WTC11 (cell line): ENCODE data around the gene EEF1AKMT3. TPM values are rescaled to one million over a fixed set of nuclear protein-coding genes. Genes with fewer than 3 reads are reported as not detected.

Experiments used
- ETV6 ChIP-seq: sonication (generic); formaldehyde crosslinking; IDR thresholded peaks from 2 replicates; pipeline ENCODE4 v1.8.1; 2022; ENCODE audit warnings: mild to moderate bottlenecking, missing genetic modification reagents
- FOXP1 ChIP-seq: sonication (generic); formaldehyde crosslinking; IDR thresholded peaks from 2 replicates; pipeline ENCODE4 v1.8.0; 2022; ENCODE audit warnings: missing genetic modification reagents, mild to moderate bottlenecking, moderate library complexity, borderline replicate concordance
- HMGA2 ChIP-seq: fragments of 250-450 bp; sonication (Bioruptor Pico); IDR thresholded peaks from 2 replicates; pipeline ENCODE4 v1.4.0; 2021; ENCODE audit warnings: mild to moderate bottlenecking, moderate library complexity
- IRF2 ChIP-seq: sonication (generic); formaldehyde crosslinking; IDR thresholded peaks from 2 replicates; pipeline ENCODE4 v1.8.0; 2022; ENCODE audit warnings: low read depth, missing genetic modification reagents, borderline replicate concordance
- JAZF1 ChIP-seq: fragments of 250-450 bp; sonication (Bioruptor Pico); IDR thresholded peaks from 2 replicates; pipeline ENCODE4 v1.9.0; 2021; ENCODE audit warnings: moderate library complexity, mild to moderate bottlenecking, inconsistent platforms
- NFE2L1 ChIP-seq: sonication (generic); formaldehyde crosslinking; IDR thresholded peaks from 2 replicates; pipeline ENCODE4 v1.8.1; 2023; ENCODE audit warnings: missing genetic modification reagents
- NR1H2 ChIP-seq: sonication (generic); formaldehyde crosslinking; IDR thresholded peaks from 2 replicates; pipeline ENCODE4 v1.9.0; 2021; ENCODE audit warnings: mild to moderate bottlenecking, moderate library complexity, missing genetic modification reagents
- NR2C2 ChIP-seq: sonication (generic); formaldehyde crosslinking; IDR thresholded peaks from 2 replicates; pipeline ENCODE4 v1.8.0; 2022; ENCODE audit warnings: mild to moderate bottlenecking, missing genetic modification reagents
- RORB ChIP-seq: fragments of 250-450 bp; sonication (Bioruptor Pico); IDR thresholded peaks from 2 replicates; pipeline ENCODE4 v1.9.0; 2021; ENCODE audit warnings: mild to moderate bottlenecking
- SP1 ChIP-seq: sonication (generic); formaldehyde crosslinking; conservative IDR thresholded peaks from 2 replicates; pipeline ENCODE4 v1.8.1; 2022; ENCODE audit warnings: missing genetic modification reagents
- TP53 ChIP-seq: sonication (generic); formaldehyde crosslinking; IDR thresholded peaks from 2 replicates; pipeline ENCODE4 v1.8.1; 2023; ENCODE audit warnings: mild to moderate bottlenecking, missing genetic modification reagents
- ZNF121 ChIP-seq: sonication (generic); formaldehyde crosslinking; IDR thresholded peaks from 2 replicates; pipeline ENCODE4 v1.8.0; 2023; ENCODE audit warnings: missing genetic modification reagents
- ZNF219 ChIP-seq: sonication (generic); formaldehyde crosslinking; IDR thresholded peaks from 2 replicates; pipeline ENCODE4 v1.8.0; 2023; ENCODE audit warnings: missing genetic modification reagents, mild to moderate bottlenecking, borderline replicate concordance
- ZNF396 ChIP-seq: fragments of 250-450 bp; sonication (Bioruptor Pico); IDR thresholded peaks from 2 replicates; pipeline ENCODE4 v1.8.0; 2021; ENCODE audit warnings: mild to moderate bottlenecking, moderate library complexity, borderline replicate concordance
- total RNA-seq: library from RNA; stranded (reverse); gene quantifications from 3 replicates; pipeline ENCODE4 v1.2.3, GENCODE V29; 2021
- TF ChIP-seq, protein P1 (sequence below): sonication (generic); formaldehyde crosslinking; IDR thresholded peaks from 2 replicates; pipeline ENCODE4 v1.8.1; 2023; ENCODE audit warnings: mild to moderate bottlenecking, missing genetic modification reagents
- TF ChIP-seq, protein P2 (sequence below): sonication (generic); formaldehyde crosslinking; IDR thresholded peaks from 2 replicates; pipeline ENCODE4 v1.8.1; 2022; ENCODE audit warnings: low read depth, missing genetic modification reagents, borderline replicate concordance
- TF ChIP-seq, protein P3 (sequence below): fragments of 250-450 bp; sonication (Bioruptor Pico); IDR thresholded peaks from 2 replicates; pipeline ENCODE4 v1.9.0; 2021; ENCODE audit warnings: mild to moderate bottlenecking
- TF ChIP-seq, protein P4 (sequence below): sonication (generic); formaldehyde crosslinking; IDR thresholded peaks from 2 replicates; pipeline ENCODE4 v1.8.0; 2022; ENCODE audit warnings: mild to moderate bottlenecking, missing genetic modification reagents
- TF ChIP-seq, protein P5 (sequence below): sonication (generic); formaldehyde crosslinking; IDR thresholded peaks from 2 replicates; pipeline ENCODE4 v1.8.0; 2022; ENCODE audit warnings: mild to moderate bottlenecking, missing genetic modification reagents
- TF ChIP-seq, protein P6 (sequence below): sonication (generic); formaldehyde crosslinking; IDR thresholded peaks from 2 replicates; pipeline ENCODE4 v1.8.1; 2022; ENCODE audit warnings: mild to moderate bottlenecking, moderate library complexity, missing genetic modification reagents
- TF ChIP-seq, protein P7 (sequence below): sonication (generic); formaldehyde crosslinking; IDR thresholded peaks from 2 replicates; pipeline ENCODE4 v1.8.1; 2023; ENCODE audit warnings: mild to moderate bottlenecking, moderate library complexity, missing genetic modification reagents
- TF ChIP-seq, protein P8 (sequence below): fragments of 250-450 bp; sonication (Bioruptor Pico); conservative IDR thresholded peaks from 2 replicates; pipeline ENCODE4 v1.9.0; 2021; ENCODE audit warnings: mild to moderate bottlenecking
- TF ChIP-seq, protein P9 (sequence below): sonication (generic); formaldehyde crosslinking; conservative IDR thresholded peaks from 2 replicates; pipeline ENCODE4 v1.8.1; 2023; ENCODE audit warnings: mild to moderate bottlenecking, low read depth, missing genetic modification reagents, moderate library complexity
- TF ChIP-seq, protein P10 (sequence below): fragments of 250-450 bp; sonication (Bioruptor Pico); IDR thresholded peaks from 2 replicates; pipeline ENCODE4 v1.9.0; 2021; ENCODE audit warnings: moderate library complexity, mild to moderate bottlenecking, inconsistent platforms, borderline replicate concordance

Gene EEF1AKMT3
- total RNA-seq, 1 experiment from 2014 or later: 3.2 TPM

DNA sequence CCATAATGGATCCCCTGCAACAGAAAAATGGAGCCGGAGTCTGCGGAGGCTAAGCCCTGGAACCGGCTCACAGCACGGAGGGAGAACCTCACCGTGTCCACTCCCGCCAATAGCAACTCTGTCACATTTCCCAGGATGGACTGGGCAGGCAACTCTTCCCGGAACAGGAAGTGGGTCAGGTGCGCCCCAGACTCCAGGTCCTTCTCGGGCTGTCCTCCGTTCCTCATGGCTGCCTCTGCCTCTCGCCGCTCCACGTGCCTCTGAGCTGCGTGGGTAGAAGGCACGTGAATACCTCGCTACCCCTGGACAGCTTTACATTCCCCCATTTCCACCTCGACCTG, 7.8 kb upstream of the EEF1AKMT3 start (continued):
- TF ChIP-seq, protein P1, sequence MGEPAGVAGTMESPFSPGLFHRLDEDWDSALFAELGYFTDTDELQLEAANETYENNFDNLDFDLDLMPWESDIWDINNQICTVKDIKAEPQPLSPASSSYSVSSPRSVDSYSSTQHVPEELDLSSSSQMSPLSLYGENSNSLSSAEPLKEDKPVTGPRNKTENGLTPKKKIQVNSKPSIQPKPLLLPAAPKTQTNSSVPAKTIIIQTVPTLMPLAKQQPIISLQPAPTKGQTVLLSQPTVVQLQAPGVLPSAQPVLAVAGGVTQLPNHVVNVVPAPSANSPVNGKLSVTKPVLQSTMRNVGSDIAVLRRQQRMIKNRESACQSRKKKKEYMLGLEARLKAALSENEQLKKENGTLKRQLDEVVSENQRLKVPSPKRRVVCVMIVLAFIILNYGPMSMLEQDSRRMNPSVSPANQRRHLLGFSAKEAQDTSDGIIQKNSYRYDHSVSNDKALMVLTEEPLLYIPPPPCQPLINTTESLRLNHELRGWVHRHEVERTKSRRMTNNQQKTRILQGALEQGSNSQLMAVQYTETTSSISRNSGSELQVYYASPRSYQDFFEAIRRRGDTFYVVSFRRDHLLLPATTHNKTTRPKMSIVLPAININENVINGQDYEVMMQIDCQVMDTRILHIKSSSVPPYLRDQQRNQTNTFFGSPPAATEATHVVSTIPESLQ (CRISPR knock-in tag): no peak
- TF ChIP-seq NR1H2 (CRISPR knock-in tag) (0 out of 2 replicates have a peak, but pooled peaks have one; percentile 10), HMGA2 (CRISPR knock-in tag) (no peak), NR2C2 (no peak), ZNF219 (no peak), ZNF121 (CRISPR knock-in tag) (no peak), NFE2L1 (CRISPR knock-in tag) (no peak), IRF2 (CRISPR knock-in tag) (no peak), ZNF396 (no peak), SP1 (CRISPR knock-in tag) (peak; percentile 15; the same call in 1 of the 2 replicates), ETV6 (0 out of 2 replicates have a peak, but pooled peaks have one; percentile 8), TP53 (CRISPR knock-in tag) (no peak), FOXP1 (CRISPR knock-in tag) (no peak), JAZF1 (CRISPR knock-in tag) (no peak), RORB (CRISPR knock-in tag) (no peak)
- TF ChIP-seq, protein P2, sequence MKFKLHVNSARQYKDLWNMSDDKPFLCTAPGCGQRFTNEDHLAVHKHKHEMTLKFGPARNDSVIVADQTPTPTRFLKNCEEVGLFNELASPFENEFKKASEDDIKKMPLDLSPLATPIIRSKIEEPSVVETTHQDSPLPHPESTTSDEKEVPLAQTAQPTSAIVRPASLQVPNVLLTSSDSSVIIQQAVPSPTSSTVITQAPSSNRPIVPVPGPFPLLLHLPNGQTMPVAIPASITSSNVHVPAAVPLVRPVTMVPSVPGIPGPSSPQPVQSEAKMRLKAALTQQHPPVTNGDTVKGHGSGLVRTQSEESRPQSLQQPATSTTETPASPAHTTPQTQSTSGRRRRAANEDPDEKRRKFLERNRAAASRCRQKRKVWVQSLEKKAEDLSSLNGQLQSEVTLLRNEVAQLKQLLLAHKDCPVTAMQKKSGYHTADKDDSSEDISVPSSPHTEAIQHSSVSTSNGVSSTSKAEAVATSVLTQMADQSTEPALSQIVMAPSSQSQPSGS: no peak
- TF ChIP-seq, protein P3, sequence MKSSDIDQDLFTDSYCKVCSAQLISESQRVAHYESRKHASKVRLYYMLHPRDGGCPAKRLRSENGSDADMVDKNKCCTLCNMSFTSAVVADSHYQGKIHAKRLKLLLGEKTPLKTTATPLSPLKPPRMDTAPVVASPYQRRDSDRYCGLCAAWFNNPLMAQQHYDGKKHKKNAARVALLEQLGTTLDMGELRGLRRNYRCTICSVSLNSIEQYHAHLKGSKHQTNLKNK (CRISPR knock-in tag): no peak
- TF ChIP-seq, protein P4, sequence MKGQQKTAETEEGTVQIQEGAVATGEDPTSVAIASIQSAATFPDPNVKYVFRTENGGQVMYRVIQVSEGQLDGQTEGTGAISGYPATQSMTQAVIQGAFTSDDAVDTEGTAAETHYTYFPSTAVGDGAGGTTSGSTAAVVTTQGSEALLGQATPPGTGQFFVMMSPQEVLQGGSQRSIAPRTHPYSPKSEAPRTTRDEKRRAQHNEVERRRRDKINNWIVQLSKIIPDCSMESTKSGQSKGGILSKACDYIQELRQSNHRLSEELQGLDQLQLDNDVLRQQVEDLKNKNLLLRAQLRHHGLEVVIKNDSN (CRISPR knock-in tag): peak; percentile 71; the same call in 1 of the 2 replicates
- TF ChIP-seq, protein P5, sequence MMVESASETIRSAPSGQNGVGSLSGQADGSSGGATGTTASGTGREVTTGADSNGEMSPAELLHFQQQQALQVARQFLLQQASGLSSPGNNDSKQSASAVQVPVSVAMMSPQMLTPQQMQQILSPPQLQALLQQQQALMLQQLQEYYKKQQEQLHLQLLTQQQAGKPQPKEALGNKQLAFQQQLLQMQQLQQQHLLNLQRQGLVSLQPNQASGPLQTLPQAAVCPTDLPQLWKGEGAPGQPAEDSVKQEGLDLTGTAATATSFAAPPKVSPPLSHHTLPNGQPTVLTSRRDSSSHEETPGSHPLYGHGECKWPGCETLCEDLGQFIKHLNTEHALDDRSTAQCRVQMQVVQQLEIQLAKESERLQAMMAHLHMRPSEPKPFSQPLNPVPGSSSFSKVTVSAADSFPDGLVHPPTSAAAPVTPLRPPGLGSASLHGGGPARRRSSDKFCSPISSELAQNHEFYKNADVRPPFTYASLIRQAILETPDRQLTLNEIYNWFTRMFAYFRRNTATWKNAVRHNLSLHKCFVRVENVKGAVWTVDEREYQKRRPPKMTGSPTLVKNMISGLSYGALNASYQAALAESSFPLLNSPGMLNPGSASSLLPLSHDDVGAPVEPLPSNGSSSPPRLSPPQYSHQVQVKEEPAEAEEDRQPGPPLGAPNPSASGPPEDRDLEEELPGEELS (CRISPR knock-in tag): no peak
- TF ChIP-seq, protein P6, sequence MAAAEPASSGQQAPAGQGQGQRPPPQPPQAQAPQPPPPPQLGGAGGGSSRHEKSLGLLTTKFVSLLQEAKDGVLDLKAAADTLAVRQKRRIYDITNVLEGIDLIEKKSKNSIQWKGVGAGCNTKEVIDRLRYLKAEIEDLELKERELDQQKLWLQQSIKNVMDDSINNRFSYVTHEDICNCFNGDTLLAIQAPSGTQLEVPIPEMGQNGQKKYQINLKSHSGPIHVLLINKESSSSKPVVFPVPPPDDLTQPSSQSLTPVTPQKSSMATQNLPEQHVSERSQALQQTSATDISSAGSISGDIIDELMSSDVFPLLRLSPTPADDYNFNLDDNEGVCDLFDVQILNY (CRISPR knock-in tag): no peak
- TF ChIP-seq, protein P7, sequence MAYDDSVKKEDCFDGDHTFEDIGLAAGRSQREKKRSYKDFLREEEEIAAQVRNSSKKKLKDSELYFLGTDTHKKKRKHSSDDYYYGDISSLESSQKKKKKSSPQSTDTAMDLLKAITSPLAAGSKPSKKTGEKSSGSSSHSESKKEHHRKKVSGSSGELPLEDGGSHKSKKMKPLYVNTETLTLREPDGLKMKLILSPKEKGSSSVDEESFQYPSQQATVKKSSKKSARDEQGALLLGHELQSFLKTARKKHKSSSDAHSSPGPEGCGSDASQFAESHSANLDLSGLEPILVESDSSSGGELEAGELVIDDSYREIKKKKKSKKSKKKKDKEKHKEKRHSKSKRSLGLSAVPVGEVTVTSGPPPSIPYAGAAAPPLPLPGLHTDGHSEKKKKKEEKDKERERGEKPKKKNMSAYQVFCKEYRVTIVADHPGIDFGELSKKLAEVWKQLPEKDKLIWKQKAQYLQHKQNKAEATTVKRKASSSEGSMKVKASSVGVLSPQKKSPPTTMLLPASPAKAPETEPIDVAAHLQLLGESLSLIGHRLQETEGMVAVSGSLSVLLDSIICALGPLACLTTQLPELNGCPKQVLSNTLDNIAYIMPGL (CRISPR knock-in tag): no peak
- TF ChIP-seq, protein P8, sequence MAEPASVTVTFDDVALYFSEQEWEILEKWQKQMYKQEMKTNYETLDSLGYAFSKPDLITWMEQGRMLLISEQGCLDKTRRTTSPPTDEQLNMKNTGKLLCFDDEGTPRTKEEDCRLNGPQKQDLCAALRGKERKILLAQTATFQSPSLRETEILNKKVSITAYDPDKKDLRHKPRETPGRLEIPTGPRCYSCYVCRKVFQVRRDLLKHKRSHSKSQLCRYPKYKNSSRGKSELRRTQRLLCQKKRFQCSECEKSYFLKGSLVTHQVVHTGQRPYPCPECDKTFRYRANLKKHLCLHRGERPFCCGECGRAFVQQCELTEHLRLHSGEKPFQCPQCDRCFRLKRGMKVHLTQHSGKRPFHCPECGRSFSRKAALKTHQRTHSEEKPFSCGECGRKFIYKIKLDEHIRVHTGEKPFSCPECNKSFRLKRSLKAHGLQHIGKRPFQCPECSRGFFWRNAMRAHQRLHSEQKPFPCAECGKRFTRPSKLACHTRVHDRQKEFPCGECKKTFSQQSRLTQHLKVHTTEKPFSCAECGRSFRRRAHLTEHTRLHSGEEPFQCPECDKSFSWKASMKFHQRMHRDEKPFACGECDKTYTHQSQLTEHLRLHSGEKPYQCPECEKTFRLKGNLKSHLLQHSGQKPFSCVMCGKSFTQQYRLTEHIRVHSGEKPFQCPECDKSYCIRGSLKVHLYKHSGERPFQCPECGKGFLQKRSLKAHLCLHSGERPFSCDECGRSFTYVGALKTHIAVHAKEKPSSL: no peak
- TF ChIP-seq, protein P9, sequence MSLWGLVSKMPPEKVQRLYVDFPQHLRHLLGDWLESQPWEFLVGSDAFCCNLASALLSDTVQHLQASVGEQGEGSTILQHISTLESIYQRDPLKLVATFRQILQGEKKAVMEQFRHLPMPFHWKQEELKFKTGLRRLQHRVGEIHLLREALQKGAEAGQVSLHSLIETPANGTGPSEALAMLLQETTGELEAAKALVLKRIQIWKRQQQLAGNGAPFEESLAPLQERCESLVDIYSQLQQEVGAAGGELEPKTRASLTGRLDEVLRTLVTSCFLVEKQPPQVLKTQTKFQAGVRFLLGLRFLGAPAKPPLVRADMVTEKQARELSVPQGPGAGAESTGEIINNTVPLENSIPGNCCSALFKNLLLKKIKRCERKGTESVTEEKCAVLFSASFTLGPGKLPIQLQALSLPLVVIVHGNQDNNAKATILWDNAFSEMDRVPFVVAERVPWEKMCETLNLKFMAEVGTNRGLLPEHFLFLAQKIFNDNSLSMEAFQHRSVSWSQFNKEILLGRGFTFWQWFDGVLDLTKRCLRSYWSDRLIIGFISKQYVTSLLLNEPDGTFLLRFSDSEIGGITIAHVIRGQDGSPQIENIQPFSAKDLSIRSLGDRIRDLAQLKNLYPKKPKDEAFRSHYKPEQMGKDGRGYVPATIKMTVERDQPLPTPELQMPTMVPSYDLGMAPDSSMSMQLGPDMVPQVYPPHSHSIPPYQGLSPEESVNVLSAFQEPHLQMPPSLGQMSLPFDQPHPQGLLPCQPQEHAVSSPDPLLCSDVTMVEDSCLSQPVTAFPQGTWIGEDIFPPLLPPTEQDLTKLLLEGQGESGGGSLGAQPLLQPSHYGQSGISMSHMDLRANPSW (CRISPR knock-in tag): no peak
- TF ChIP-seq, protein P10, sequence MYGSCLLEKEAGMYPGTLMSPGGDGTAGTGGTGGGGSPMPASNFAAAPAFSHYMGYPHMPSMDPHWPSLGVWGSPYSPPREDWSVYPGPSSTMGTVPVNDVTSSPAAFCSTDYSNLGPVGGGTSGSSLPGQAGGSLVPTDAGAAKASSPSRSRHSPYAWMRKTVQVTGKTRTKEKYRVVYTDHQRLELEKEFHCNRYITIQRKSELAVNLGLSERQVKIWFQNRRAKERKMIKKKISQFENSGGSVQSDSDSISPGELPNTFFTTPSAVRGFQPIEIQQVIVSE: no peak
